ENCODE results near the gene LYRM2. TPM values are rescaled to one million over a fixed set of nuclear protein-coding genes. Genes with fewer than 3 reads are reported as not detected.

Gene LYRM2
- total and polyA plus RNA-seq, 2 of the 8 experiments (the other 6 are each of a cell fraction or from before 2014, with no cell fraction given) = 7.3 to 25.7 TPM

- H3K9ac ChIP-seq (replicated peaks in 1 of 4; ENCODE audit: extremely low read depth in 1 of 4, low read depth in 3 of 4, low read length in 3 of 4) = no peak overlapping the region
- no peak for FAIRE-seq
- peak overlapping the region; percentile 49; the same call in 1 of the 2 replicates for H2AK5ac ChIP-seq (ENCODE audit: low read depth, low read length)
- H2BK120ac ChIP-seq (replicated peaks; ENCODE audit: low read depth, low read length) = no peak overlapping the region
- no peak overlapping the region for H3K56ac ChIP-seq (replicated peaks; ENCODE audit: insufficient read length, low read depth, low read length)
- ChIA-PET POLR2A (ENCODE audit: partially characterized antibody) (interaction anchor here (0.8 to 2.1 kb wide), 5 partner anchors 9 to 150 kb away, joined by 3 to 10 read pairs (median 5); no protein-coding TSS in a partner anchor), CTCF (ENCODE audit: partially characterized antibody) (interaction anchor here (0.7 to 1.3 kb wide), 4 partner anchors 11 to 39 kb away, joined by 3 to 6 read pairs (median 4); no protein-coding TSS in a partner anchor)
- H3K4ac ChIP-seq (replicated peaks; ENCODE audit: insufficient read length, low read depth, low read length) = no peak overlapping the region
- H2BK20ac ChIP-seq (ENCODE audit: low read length) = peak overlapping the region; percentile 49; the same call in 1 of the 2 replicates
- H3K23me2 ChIP-seq (ENCODE audit: low read depth, low read length) = no peaks in the 10 kb centered on the region
- no peak overlapping the region for H3K14ac ChIP-seq (ENCODE audit: insufficient read length)
- peak overlapping the region; percentile 52; the same call in 1 of the 2 replicates for H3K18ac ChIP-seq (ENCODE audit: extremely low read depth, low read length)
- WGBS, 2 experiments (ENCODE audit: extremely low coverage in 1 of 2, insufficient coverage in 1 of 2, insufficient read length in 1 of 2, insufficient replicate concordance in 2 of 2, low coverage in 1 of 2, low lambda C conversion rate in 2 of 2, missing lambda C conversion rate in 1 of 2) = 64% methylated on average over 6 of the region's 6 CpGs; no CpG with 5 or more reads in 1 of the 2 experiments
- H3K36me3 ChIP-seq (ENCODE audit: control insufficient read depth in 2 of 4, insufficient read depth in 4 of 4, low read length in 3 of 4) = peaks cover 44 to 93% (median 74%) of the 10 kb centered on the region in 4 experiments
- H3K4me2 ChIP-seq (ENCODE audit: insufficient read depth in 1 of 2, low read depth in 2 of 2, low read length in 2 of 2) = peak overlapping the region; percentile 36 to 64; a peak in 3 of 4 replicates
- peak overlapping the region; percentile 29 for H4K91ac ChIP-seq (replicated peaks; ENCODE audit: insufficient read length, low read length)
- H2BK5ac ChIP-seq (ENCODE audit: low read depth, low read length) = peak overlapping the region; percentile 83; the same call in 1 of the 2 replicates
- no peak overlapping the region for H2BK15ac ChIP-seq (ENCODE audit: low read length)
- no peak overlapping the region for H4K8ac ChIP-seq (ENCODE audit: extremely low read depth, insufficient read depth, low read length)
- H3K27ac ChIP-seq (ENCODE audit: low read depth, low read length) = 0 out of 2 replicates have a peak overlapping the region, but pooled peaks have one; percentile 23
- peak overlapping the region; percentile 7 for H4K5ac ChIP-seq (ENCODE audit: insufficient read length, low read depth, low read length)
- DNase-seq (ENCODE audit: low read depth in 1 of 2, low spot score in 2 of 2) = no peak
- no peaks in the 10 kb centered on the region for H4K20me1 ChIP-seq (replicated peaks in 1 of 2; ENCODE audit: control insufficient read depth in 1 of 2, insufficient read depth in 2 of 2, low read length in 2 of 2)
- H3K79me2 ChIP-seq (ENCODE audit: control insufficient read depth in 1 of 2, insufficient read depth in 2 of 2, low read length in 2 of 2) = 0 out of 4 replicates have a peak, but pooled peaks cover 0 to 4% of the 10 kb centered on the region in 2 experiments
- peak overlapping the region in 2 of 4 experiments; percentile 10 to 39; a peak in 2 of 8 replicates for H3K4me3 ChIP-seq (ENCODE audit: extremely low read depth in 1 of 4, insufficient read depth in 2 of 4, low read depth in 3 of 4, low read length in 4 of 4)
- no peaks in the 10 kb centered on the region for H3K9me3 ChIP-seq (ENCODE audit: insufficient read depth in 2 of 2, low read depth in 1 of 2, low read length in 1 of 2)
- H2AFZ ChIP-seq (ENCODE audit: low read length) = no peak overlapping the region
- H2BK12ac ChIP-seq (ENCODE audit: low read depth, low read length) = peak overlapping the region; percentile 33; the same call in 1 of the 2 replicates
- H3K27me3 ChIP-seq (replicated peaks in 1 of 4; ENCODE audit: control insufficient read depth in 3 of 4, extremely low read depth in 1 of 4, insufficient read depth in 3 of 4, low read length in 3 of 4) = no peaks in the 10 kb centered on the region
- TF ChIP-seq CHD1 (IDR thresholded peaks at IDR 0.05; ENCODE audit: low read depth, low read length) (no peak), MAX (IDR thresholded peaks at IDR 0.05) (peak; percentile 53; the same call in 1 of the 2 replicates), JUND (IDR thresholded peaks at IDR 0.05; ENCODE audit: low read length) (no peak), ATF2 (IDR thresholded peaks at IDR 0.05; ENCODE audit: low read length) (no peak)
- no peak overlapping the region for H3K23ac ChIP-seq (ENCODE audit: insufficient read length)
- H3K79me1 ChIP-seq (ENCODE audit: low read depth, low read length) = peaks cover 2% of the 10 kb centered on the region; the same call in 1 of the 2 replicates
- H3K4me1 ChIP-seq (replicated peaks in 1 of 4; ENCODE audit: control insufficient read depth in 3 of 4, insufficient read depth in 4 of 4, low read length in 3 of 4) = peaks cover 12 to 26% (median 20%) of the 10 kb centered on the region in 4 experiments; a peak in 6 of 7 replicates
Observed at GRCh38 chr6:89679215-89680120, 40.9 kb upstream of the LYRM2 start.
